NK-92 (cell line): ENCODE data around the gene GPR68.
"Not testable (repeated sequence)": the region's sequence is repeated elsewhere in the genome, so short reads cannot be mapped to it uniquely, and the experiment has no call there.

Source experiments
- DNase-seq: peaks from one replicate; lab custom pipeline; 2025; ENCODE audit not compliant: unreplicated experiment; lab: John Stamatoyannopoulos, UW

Gene GPR68

GRCh38 chr14:91229743-91230200 lies 14.7 kb downstream of the GPR68 start:
- no peak for DNase-seq

DNA sequence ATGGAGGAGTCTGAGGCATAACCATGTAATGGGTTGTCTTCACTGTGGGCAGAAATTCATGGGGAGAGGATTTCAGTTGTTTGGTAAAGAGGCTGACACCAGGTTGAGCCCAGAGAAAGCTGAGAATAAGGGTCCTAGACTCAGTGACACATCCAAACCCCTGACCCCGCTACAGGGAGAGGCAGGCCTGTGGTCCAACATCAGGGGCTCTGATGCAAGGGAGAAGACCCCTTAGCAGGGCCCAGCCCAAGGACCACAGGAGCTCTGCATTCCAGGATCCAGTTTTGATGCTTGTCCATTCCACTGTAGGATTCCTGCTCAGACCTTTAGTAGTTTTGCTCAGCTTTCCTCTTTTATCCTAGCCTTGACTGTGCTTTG lies 15.5 kb downstream of the GPR68 start:
- no peak for DNase-seq

GRCh38 chr14:91228112-91229004 lies 16.1 kb downstream of the GPR68 start:
- no peak for DNase-seq

GRCh38 chr14:91227183-91227628 lies 17.3 kb downstream of the GPR68 start:
- no peak for DNase-seq

DNA sequence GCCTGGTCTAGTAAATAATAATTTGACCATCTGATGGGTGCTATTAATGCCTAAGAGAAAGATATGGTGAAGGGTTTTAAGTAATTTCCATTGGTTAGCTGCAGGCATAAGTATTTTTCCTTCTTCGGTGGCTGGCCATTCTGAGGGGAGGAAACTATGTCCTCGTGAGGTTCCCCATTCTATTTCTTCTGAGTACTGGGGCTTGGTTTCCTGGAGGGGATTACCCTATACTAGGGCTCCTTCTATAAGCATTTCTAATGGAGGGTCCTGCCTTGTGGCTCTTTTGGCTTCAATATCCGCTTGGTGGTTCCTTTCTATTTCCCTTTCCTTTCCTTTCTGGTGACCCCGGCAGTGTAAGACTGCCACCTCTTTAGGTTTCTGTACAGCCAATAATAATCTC lies 18.1 kb downstream of the GPR68 start:
- not testable (repeated sequence) for DNase-seq

DNA sequence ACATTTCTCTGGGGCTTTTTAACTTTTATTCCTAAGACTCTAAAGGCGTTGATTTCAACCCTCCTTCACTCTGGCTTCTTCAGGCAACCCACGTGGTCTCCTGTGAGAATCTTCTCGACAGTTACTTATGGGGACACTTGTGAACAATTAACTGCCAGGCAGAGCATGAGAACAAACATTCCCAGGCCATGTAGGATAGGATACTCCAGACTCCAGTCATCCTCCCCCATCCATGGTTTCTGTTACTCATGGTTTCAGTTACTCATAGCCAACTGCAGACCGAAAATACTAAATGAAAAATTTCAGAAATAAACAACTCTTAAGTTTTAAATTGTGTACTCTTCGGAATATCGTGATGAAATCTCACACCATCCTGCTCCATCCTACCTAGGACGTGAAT lies 19.5 kb downstream of the GPR68 start:
- DNase-seq, result no peak

GRCh38 chr14:91223028-91223783 lies 21.3 kb downstream of the GPR68 start:
- no peak for DNase-seq

DNA sequence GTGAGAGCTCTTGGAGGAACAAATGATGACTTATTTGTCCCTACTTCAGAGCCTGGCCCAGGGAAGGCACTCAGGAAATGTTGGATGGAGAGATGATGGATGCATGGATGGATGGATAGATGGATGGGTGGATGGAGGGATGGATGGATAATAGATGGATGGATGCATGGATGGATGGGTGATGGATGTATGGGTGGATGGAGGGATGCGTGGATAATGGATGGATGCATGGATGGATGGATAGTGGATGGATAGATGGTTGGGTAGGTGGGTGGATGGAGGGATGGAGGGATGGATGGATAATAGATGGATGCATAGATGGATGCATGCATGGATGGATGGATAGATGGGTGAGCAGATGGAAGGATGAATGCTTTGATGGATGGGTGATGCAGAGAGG lies 23.2 kb downstream of the GPR68 start:
- DNase-seq, result no peak

- DNase-seq, result no peak
Measured at GRCh38 chr14:91220581-91221000, 23.9 kb downstream of the GPR68 start.

DNA sequence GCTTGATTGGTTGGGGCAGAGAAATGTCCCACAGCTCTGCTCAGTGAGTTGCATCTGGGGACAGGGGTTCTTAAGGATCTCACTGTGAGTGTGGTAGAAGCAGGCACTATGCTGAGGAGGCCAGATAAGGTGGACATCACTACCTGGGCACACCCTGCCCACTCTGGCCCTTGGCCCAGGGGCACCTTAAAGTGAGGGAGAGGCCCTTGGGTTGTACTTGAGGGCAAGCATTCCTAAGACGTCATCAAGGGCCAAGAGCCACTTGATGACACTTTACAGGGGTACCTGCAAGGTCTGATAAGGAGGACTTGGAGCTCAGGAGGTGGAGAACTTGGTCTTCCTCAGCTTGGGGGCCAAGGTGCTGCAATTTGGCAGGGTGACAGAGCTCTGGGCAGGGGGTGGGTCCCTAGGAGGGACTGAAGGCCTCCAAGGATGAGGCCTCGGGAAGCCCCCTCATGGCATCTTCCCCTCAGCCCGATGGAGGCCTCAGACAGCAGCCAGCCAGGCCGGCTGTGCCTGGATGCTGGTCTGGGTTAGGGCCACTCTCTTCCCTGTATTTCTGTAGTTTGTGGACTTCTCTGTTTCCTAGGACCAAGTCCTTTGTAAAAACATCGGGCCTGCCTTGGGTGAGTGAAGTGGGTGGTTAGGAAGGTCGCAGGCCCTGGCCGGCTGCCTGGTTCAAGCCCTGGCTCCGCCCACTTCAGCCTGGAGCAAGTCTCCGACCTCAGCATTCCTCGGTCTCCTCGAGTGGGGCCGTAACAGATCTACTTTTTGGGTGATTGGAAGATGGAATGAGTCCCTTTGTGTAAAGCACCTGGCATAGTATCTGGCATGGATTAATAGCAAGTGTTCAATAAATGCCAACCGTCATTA lies 24.8 kb downstream of the GPR68 start:
- DNase-seq, result no peak

DNA sequence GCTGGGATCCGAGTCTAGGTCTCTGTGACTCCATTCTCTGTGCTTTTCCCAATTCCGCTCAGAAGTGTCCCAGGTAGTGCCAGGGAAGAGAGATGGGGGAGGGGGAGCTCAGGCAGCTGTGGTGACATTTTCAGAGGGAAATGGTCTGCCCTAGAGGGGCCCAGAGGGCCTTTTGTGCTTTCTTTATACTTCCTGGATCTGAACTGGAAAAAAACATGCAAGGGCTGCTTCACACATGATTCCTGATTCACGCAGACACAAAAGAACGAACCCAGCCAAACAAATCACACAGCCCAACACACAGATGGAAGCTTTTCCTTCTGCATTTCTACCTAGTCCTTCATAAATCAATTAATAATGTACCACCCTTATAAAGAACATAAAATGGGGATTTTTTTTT lies 26.5 kb downstream of the GPR68 start:
- no peak for DNase-seq

- no peak for DNase-seq
Measured at GRCh38 chr14:91216731-91217226, 27.7 kb downstream of the GPR68 start.

DNA sequence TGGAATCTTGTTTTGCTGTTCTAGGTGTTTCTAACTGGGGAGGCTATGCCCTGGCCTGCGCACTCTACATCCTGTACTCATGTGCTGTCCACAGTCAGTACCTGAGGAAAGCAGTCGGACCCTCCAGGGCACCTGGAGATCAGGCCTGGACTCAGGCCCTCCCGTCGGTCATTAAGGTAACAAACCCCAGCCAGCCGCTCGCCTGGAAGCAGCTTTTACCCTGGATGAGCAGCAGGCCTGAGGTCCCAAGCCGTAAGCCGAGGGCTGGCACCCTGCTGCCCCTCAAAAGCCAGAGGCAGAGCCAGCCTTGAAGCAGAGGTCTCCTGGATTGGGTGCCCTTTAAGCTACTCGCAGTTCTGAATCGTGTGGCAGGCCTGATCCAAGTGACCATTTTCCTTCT lies 29.1 kb downstream of the GPR68 start:
- DNase-seq, result no peak

DNA sequence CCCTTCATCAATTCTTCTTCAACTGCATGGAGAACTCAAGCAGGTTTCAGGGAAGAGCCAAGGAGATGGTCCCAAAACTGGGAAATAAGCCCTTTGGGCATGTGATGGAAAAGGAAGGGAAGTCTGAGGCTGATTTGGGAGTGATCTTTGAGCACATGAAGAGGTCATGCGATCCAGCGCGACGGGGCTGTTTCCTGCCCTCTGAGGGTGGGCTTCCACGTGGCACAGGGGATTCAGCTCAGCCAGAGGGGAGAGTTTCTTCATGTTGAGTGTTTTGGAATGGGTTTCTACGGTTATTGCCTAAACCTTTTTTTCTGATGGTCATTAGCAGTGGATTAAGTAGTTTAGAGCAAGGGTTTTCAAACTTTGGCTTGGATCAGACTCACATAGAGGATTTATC lies 30.2 kb downstream of the GPR68 start:
- no peak for DNase-seq

GRCh38 chr14:91211017-91211416 lies 33.5 kb downstream of the GPR68 start:
- no peak for DNase-seq

DNA sequence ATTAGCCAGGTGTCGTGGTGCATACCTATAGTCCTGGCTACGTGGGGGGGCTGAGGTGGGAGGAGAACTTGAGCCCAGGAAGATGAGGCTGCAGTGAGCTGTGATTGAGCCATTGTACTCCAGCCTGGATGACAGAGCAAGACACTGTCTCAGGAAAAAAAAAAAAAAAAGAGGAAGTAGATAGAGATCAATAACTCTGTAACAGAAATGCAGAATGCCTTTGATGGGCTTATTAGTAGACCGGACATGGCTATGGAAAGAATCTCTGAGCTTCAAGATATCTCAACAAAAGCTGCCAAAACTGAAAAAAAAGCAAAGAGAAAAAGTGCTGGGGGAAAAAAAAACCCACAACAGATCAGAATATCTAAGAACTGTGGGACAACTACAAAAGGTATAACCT lies 37.5 kb downstream of the GPR68 start:
- DNase-seq, result no peak

DNA sequence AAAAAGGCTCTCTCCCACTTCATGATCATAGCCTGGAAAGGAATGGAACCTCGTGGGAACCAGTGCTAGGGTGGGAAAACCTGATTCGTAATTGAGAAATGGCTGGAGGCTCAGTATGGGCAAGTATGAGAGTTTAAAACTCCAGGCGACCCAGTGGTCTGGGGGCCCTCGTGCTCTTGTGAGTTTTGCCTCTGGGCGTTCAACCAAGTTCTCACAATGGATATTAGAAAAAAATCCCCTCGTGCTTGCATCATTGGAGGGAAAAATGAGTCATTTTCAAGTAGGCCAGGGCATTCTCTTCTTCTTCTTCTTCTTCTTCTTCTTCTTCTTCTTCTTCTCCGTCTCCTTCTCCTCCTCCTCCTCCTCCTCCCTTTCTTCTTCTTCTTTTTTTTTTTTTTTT lies 39.0 kb downstream of the GPR68 start:
- no peak for DNase-seq

- no peak for DNase-seq
Measured at GRCh38 chr14:91204657-91205056, 39.8 kb downstream of the GPR68 start.

DNA sequence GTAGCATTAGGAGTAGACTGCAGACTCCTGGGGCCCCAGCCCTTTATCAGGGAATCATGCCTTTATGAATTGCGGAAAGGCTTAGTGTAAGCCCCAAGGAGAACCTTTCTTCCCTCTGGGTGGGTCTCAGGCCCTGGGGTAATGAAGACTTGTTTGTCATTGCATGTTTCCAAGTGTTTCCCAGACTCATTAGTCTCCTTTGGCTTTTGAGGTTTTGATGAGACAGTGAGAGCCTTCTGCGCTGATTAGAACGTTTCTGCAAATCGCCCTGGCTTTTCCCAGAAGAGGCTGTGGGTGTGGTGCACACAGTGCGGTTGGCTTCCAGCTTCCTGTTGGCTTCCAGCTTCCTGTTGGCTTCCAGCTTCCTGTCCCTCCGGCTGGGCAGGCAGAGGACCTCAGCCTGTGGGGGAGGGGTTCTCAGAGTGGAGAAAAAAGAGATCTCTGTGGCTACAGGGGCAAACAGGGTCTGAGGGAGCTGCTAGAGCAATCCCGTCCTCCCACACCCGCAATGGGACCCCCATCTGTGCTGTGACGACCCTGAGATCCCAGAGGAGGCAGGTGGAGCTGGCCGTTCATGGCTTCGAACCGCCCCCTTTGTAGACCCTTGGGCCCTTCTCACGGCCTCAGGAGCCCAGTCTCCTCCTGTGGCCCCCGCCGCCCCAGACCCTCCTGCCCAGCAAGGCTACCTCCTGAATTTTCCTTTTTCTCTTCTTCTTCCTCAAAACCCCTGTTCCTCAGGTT lies 42.1 kb downstream of the GPR68 start:
- no peak for DNase-seq

- DNase-seq, result not testable (repeated sequence)
Measured at GRCh38 chr14:91200802-91201201, 43.7 kb downstream of the GPR68 start.
